Hypothalamus (tissue), 51 donors: ENCODE measurements around the gene CYP2S1.
A peak's percentile ranks its signal among the peaks of the same experiment; 100 is the strongest.
"Not testable (repeated sequence)": the region's sequence is repeated elsewhere in the genome, so short reads cannot be mapped to it uniquely, and the experiment has no call there.

Experiments
- DNase-seq, 51 donors: peaks; one replicate each; lab custom pipeline; 2025; lab: John Stamatoyannopoulos, UW

The CYP2S1 gene

DNA sequence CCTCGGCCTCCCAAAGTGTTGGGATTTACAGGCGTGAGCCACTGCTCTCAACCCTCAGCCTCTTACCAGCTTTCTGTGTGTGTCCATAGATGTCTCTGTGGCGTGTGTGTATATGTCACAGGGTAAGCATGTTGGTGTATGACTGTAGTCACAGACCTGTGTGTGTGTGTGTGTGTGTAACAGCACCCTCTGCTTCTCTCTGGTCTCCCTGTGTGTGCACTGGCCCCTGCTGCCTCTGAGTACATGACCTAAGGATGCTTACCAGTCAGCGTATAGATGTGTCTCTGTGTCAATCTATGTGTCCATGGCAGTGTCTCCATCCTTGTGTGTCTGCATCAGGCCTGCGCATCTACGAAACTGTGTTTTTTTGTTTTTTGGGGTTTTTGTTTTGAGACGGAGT lies 31.6 kb downstream of the CYP2S1 start:
- DNase-seq: no peak

DNA sequence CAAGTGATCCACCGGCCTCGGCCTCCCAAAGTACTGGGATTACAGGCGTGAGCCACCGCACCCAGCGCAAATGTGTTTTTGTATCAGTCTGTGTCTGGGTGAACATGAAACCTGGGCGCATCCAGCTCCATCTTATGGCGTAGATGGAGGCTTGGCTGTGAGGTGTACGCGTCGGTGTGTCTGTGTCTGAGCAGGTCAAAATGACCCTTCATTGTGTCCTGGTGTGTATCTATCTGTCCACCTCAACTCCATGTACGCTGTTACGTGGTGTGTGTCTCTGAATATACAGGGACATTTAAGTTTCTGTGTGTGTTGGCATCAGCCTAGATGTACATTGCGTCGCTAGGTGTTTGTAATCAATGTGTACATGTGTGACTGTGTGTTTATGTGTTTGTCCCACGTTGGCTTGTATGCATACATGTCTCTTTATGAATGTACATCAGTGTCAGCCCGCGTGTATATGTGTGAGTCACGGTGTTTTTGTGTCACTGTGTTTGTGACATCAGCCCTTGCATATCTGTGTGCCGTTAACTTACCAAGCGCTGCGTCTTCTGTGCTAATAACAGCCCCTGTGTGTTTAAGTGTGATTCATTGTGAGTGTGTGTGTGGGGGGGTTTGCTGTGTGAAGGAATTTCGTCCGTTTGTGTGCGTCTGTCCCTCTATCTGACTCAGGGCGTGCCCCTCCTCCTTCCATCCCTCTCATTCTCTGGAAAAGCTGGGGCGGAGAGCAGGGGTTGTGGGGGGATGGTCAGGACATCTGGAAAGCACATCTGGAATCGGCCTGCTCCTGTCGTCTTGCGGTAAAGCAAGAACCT lies 32.4 kb downstream of the CYP2S1 start:
- DNase-seq: peak in 8 of 51 donors; percentile 22 to 66 (median 34)

DNA sequence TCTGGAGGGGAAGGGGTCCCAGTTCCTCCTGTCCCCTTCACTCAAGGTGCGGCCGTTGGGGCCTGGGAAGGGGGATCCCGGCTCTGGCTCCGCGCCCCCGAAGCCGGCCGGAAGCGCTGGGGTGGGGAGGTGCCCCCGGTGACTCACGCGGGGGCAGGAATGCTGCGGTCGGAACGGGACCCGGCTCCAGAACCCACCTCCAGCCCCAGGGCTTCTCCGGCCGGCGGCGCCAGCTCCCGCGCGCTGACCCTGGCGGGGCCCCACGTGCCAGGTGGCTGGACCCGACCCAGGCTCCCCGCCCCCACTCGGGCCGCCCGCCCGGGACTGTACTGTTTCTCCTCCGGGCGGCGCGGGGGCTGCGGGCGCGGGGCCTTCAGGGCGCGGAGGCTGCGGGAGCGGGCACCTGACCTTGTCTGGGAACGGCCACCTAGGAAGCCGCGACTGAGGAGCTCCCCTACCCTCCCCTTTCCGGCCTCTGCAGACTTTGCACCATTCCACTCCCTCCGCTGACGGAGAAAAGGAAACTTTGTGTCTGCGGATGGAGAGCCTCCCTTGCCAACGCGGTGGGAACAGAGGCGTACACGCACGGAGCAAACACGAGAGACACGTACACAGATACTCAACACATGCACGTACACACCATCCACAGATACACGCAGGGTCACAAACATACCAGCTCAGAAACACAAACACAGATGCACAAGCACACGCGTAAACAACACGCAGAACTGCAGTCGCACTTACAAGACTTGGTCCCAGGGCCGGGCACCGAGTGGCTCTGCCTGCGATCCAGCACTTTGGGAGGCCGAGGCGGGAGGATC lies 33.2 kb downstream of the CYP2S1 start:
- peak in 37 of 51 donors; percentile 13 to 71 (median 40) for DNase-seq

- DNase-seq: no peak
Observed at GRCh38 chr19:41226874-41227390, 33.9 kb downstream of the CYP2S1 start.

DNA sequence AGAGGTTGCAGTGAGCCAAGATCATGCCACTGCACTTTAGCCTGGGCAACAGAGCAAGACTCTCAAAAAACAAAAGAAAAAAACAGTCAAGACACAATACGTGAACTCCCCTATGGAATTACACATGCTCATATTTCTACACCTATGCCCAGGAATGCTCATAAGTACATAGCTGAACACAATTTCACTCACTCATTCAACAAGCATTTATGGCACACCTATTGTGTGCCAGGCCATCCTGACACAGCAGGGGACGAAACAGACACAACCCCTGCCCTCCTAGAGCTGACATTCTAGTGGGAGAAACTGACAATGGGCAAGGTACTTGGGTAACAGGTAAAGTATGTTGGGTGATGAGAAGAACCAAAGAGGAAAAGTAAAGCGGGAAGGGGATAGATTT lies 35.5 kb downstream of the CYP2S1 start:
- no peak for DNase-seq

- not testable (repeated sequence) for DNase-seq
Observed at GRCh38 chr19:41229338-41229737, 36.3 kb downstream of the CYP2S1 start.

DNA sequence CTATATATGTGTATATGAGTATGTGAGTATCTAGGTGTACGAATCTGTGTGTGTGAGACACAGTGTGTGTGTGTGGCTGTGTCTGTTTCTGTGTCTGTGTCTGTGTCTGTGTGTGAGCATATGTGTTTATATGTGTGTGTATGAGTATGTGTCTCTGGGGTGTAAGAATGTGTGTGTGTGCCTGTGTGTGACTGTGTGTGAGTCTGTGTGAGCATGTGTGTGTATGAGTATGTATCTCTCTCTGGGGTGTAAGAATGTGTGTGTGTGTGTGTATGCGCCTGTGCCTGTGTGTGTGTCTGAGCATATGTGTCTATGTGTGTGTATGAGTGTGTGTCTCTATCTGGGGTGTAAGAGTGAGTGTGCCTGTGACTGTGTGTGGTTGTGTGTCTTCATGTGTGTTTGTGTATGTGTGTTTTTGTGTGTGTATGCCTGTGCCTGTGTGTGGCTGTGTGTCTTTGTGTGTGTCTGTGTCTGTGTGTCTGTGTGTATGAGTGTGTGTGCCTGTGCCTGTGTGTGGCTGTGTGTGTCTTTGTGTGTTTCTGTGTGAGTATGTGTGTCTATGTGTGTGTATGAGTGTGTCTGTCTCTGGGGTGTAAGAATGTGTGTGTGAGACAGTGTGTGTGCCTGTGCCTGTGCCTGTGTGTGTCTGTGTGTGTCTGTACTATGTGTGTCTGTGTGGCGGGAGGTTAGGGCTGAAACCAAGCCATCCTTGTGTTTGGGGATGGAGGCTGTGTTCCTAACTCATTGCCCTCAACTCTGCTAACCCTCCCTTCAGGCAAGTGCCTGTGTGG lies 37.2 kb downstream of the CYP2S1 start:
- no peak for DNase-seq

DNA sequence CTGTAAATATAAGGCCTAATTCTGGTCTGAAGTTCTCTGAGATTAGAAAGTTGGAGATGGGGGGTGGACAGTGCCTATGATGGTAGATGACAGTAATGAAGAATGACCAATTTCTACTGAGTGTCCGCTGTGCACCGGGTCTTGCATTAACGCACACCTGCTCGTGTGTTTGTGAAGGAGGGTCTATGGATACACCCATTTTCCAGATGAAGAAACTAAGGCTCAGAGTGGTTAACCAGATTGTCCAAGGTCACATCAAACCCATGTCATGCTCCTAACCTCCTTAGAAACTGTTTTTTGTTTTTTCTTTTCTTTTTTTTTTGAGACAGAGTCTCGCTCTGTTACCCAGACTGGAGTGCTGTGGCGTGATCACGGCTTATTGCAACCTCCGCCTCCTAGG lies 39.7 kb downstream of the CYP2S1 start:
- DNase-seq: no peak

DNA sequence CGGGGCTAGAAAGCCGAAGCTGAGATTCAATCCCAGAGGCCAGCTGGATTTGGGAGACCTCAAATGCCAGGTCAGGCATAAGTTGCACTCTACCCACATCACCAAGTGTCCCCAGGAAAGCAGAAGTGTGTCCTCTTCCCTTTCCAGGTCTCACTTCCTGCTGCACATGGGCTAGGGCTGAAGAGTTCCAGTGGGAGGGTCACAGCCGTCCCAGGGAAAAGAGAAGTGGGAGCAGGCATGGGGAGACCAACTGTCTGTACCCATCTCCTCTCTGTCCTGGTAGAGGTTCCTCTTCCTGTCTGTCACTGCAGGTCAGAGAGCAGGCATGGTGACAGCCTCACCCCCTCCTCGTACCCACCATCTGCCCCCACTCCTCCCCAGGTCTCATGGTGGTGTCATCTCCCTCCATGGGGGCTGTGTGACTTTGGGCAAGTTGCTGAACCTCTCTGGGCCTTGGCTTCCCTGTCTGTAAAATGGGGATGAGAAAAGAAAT lies 40.8 kb downstream of the CYP2S1 start:
- peak in 12 of 51 donors; percentile 5 to 24 (median 14) for DNase-seq

DNA sequence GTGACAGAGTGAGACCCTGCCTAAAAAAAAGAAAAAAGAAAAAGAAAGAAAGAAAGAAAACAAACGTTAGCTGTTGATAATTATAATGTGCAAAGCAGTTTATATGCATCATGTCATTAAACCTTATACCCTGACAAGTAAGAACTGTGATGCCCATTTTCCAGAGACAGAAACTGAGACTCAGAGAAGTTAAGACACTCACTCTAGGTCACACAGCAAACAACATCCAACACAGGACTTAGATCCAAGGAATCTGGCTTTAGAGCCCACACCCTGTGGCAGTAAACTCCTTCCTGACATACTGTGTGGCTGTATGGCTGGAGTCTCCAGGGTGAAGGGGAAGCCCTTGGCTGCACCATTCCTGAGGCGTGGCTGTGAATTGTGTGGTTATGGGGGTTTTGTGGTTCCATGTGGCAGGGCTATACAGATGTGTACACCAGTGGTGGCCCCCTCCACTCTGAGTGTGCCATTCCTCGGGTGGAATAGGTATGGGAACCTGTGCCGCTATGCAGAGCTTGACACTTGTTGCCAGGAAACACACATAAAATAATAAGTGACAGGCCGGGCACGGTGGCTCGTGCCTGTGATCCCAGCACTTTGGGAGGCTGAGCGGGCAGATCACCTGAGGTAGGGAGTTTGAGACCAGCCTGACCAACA lies 41.6 kb downstream of the CYP2S1 start:
- DNase-seq: no peak

- DNase-seq: no peak
Observed at GRCh38 chr19:41235480-41235879, 42.5 kb downstream of the CYP2S1 start.

GRCh38 chr19:41238244-41238643 lies 45.2 kb downstream of the CYP2S1 start:
- DNase-seq: peak in 4 of 51 donors; percentile 1 to 11 (median 8)

DNA sequence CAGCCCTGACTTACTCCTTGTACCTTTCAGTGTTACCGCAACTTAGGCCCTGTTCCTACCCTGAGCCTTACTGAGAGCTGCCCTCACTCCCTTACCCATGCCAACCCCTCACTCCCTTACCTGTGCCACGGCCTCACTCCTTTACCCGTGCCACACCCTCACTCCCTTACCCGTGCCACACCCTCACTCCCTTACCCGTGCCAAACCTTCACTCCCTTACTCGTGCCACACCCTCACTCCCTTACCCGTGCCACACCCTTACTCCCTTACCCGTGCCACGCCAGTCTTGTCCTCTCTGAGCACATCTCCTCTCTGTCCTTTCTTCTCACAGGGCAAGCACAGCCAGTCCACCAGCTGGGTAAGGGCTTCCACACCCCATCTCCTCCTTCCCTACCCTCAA lies 46.3 kb downstream of the CYP2S1 start:
- DNase-seq: no peak

DNA sequence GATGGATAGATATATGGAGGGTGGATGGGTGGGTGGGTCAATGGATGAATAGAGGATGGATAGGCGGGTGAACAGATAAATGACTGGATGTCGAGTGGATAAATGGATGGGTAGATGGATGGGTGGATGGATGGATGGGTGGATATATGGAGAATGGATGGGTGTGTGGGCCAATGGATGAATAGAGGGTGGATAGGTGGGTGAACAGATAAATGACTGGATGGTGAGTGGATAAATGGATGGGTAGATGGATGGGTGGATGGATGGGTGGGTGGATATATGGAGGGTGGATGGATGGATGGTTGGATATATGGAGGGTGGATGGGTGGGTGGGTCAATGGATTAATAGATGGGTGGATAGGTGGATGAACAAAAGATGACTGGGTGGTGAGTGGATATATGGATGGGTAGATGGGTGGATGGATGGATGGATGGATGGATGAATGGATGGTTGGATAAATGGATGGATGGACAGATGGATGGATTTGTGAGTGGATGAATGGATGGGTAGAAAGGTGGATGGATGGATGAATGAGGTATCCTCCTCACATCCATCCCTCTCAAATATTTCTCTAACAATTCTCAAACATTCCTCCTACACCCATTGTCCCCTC lies 47.0 kb downstream of the CYP2S1 start:
- DNase-seq: no peak

DNA sequence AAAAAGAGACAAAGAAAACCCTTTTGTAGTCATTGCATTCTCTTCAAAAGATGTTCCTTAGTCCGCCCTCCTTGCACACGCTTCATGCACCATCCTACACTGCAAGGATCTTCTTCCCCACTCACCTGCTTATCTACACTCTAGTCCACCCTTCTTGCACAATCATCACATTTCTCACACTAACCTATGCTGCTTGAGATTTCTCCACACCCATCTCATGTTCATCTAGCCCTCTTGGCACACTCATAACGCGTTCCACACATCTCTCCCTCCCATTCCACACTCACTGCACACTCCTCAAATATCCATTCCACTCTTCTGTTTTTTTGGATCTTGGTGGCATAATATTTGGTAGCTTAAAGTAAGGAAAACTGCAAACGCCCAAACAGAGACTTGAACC lies 48.8 kb downstream of the CYP2S1 start:
- no peak for DNase-seq

DNA sequence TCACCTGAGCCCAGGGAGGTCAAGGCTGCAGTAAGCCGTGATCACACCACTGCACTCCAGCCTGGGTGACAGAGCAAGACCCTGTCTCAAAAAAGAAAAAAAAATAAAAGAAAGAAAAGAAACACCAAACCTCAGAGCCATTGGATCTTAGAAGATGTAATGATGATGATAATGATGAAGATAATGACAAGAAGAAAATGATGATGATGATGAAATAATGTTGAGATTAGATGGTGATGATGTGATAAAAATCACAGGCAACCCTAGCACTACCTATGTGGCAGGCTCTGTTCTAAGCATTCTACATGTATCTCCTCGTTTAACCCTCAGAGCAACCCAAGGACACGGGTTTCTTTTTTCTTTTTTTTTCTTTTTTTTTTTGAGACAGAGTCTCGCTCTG lies 51.1 kb downstream of the CYP2S1 start:
- no peak for DNase-seq

- DNase-seq: no peak
Observed at GRCh38 chr19:41245843-41246242, 52.8 kb downstream of the CYP2S1 start.

GRCh38 chr19:41248895-41249294 lies 55.9 kb downstream of the CYP2S1 start:
- no peak for DNase-seq

DNA sequence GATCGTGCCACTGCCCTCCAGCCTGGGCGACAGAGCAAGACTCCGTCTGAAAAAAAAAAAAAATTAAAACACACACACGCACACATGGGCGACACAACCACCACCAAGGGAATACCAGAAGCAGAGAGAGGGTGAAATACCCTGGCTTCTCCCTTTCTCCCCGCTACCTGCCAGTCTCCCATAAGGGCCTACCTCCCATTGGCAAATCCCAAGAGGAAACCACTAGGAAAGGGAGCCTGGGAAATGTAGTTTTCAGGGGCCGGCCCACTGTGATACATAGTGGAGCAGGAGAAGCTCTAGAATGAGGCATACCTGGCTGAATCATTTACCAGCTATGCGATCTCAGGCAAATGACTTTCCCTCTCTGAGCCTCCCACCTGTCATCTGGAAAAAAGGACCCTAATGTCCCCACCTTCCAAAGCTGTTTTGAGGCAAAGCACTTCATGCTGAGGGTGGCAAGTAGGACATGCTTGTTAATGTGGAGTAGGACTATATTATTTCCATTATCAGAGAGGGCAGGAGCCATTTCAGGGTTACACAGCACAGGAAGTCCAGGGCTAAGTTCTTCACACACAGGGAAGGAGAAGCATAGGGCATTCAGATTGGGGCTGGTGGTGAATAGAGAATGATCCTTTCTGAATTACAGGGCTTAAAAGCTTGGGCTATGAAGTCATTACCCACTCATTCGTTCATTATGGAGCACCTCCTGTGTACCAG lies 56.8 kb downstream of the CYP2S1 start:
- no peak for DNase-seq
